ENCODE data around the gene TMEM30B. TPM values are rescaled to one million over a fixed set of nuclear protein-coding genes. Genes with fewer than 3 reads are reported as not detected.

The TMEM30B gene
- total RNA-seq, 1 experiment from 2014 or later, result 0.12 TPM

DNA sequence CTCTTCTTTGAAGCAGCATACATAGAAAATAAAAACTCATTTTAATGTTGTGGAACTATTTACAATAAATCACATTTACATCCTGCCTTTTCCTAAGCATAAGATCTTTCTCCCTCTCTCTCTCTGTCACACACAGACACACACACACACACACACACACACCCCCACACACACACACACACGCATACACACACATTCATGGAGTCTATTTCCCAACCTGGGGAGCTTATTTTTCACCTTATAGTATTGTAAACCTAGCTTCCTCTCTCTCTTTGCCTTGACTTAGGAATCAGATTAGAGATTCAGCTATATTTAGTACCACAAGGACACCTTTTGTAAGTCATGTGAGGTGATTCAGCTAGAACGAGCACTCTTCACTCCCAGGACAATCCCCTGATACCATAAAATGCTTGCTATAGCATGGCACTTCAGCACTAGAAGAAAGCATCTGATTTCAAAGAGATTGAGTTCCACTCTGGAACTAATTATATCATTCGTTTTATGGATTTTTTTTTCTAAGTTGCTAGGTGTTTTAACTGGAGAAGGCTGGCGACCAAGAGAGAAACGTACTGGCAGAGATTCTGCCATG is 23.6 kb downstream of the TMEM30B start:
- Histone ChIP-seq H3K4me1 (ENCODE audit: control insufficient read depth in 1 of 2, insufficient read depth in 2 of 2, low read length in 2 of 2) (peaks cover 6 to 11% of the 10 kb centered on the region in 2 experiments; a peak in 3 of 4 replicates), H4K20me1 (ENCODE audit: insufficient read depth) (no peaks in the 10 kb centered on the region), H2AFZ (ENCODE audit: low read depth, low read length, poor library complexity, severe bottlenecking) (no peak overlapping the region), H3K9me2 (ENCODE audit: insufficient read depth) (no peaks in the 10 kb centered on the region), H3K27ac (ENCODE audit: low read depth, low read length) (no peak overlapping the region), H3K9me3 (ENCODE audit: control insufficient read depth in 1 of 2, insufficient read depth in 1 of 2, low read depth in 1 of 2, low read length in 2 of 2) (no peaks in the 10 kb centered on the region), H3K4me2 (ENCODE audit: low read length) (no peak overlapping the region), H3K9ac (ENCODE audit: low read length) (no peak overlapping the region), H3K4me3 (replicated peaks in 1 of 2; ENCODE audit: low read depth in 1 of 2, low read length in 2 of 2) (no peak overlapping the region), H3K27me3 (ENCODE audit: insufficient read depth, low read length) (no peaks in the 10 kb centered on the region), H3K36me3 (ENCODE audit: control insufficient read depth in 1 of 2, insufficient read depth in 2 of 2, low read length in 2 of 2) (no peaks in the 10 kb centered on the region), H3K79me2 (ENCODE audit: insufficient read depth, low read length) (no peaks in the 10 kb centered on the region)
- no TSS peak for BruUV-seq (replicated peaks)
- ChIA-PET CTCF (no interaction called here), RAD21 (ENCODE audit: low non-redundant PET in 1 of 2, low total read pairs in 2 of 2, uncharacterized antibody in 2 of 2, unreplicated experiment in 2 of 2) (no interaction called here), POLR2A (interaction anchor here (0.6 kb wide), 1 partner anchor 10 kb away, joined by 3 read pairs; no protein-coding TSS in a partner anchor)
- ATAC-seq (no peak), DNase-seq (ENCODE audit: low read depth, low spot score) (no peak)
- intact Hi-C loops (cut with micrococcal nuclease), result loop anchor here (10.0 kb wide), 1 partner anchor 1293 kb away; no protein-coding TSS in a partner anchor
- TF ChIP-seq, protein P1, sequence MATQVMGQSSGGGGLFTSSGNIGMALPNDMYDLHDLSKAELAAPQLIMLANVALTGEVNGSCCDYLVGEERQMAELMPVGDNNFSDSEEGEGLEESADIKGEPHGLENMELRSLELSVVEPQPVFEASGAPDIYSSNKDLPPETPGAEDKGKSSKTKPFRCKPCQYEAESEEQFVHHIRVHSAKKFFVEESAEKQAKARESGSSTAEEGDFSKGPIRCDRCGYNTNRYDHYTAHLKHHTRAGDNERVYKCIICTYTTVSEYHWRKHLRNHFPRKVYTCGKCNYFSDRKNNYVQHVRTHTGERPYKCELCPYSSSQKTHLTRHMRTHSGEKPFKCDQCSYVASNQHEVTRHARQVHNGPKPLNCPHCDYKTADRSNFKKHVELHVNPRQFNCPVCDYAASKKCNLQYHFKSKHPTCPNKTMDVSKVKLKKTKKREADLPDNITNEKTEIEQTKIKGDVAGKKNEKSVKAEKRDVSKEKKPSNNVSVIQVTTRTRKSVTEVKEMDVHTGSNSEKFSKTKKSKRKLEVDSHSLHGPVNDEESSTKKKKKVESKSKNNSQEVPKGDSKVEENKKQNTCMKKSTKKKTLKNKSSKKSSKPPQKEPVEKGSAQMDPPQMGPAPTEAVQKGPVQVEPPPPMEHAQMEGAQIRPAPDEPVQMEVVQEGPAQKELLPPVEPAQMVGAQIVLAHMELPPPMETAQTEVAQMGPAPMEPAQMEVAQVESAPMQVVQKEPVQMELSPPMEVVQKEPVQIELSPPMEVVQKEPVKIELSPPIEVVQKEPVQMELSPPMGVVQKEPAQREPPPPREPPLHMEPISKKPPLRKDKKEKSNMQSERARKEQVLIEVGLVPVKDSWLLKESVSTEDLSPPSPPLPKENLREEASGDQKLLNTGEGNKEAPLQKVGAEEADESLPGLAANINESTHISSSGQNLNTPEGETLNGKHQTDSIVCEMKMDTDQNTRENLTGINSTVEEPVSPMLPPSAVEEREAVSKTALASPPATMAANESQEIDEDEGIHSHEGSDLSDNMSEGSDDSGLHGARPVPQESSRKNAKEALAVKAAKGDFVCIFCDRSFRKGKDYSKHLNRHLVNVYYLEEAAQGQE (IDR thresholded peaks at IDR 0.05; ENCODE audit: low read depth), result no peak
- TF ChIP-seq CTCF (IDR thresholded peaks at IDR 0.05 in 2 of 3, conservative IDR thresholded peaks at IDR 0.05 in 1 of 3; ENCODE audit: borderline replicate concordance in 1 of 3, insufficient read depth in 1 of 3, low read depth in 2 of 3, low read length in 2 of 3), result no peak
- TF ChIP-seq FOSL1 (IDR thresholded peaks at IDR 0.05; ENCODE audit: low read depth), result no peak
- no peak for TF ChIP-seq EZH2phosphoT487 (IDR thresholded peaks at IDR 0.05; ENCODE audit: borderline replicate concordance)
- no peak for TF ChIP-seq EGR1 (IDR thresholded peaks at IDR 0.05; ENCODE audit: low read depth)
- no peak for TF ChIP-seq MAX (IDR thresholded peaks at IDR 0.05)
- no peak for TF ChIP-seq ELF1 (IDR thresholded peaks at IDR 0.05; ENCODE audit: borderline replicate concordance, low read depth)
- no peak for TF ChIP-seq TCF7L2 (IDR thresholded peaks at IDR 0.05; ENCODE audit: borderline replicate concordance, extremely low read depth, insufficient read depth, insufficient read length)

All from HCT116 (cell line).